GM12891 (cell line): Measurements from ENCODE around the gene CAMK1D.

Source experiments
- PAX5 ChIP-seq: IDR thresholded peaks from 2 replicates; pipeline ENCODE4 v1.6.1; 2011; ENCODE audit warnings: low read length, moderate library complexity, mild to moderate bottlenecking; ENCODE audit not compliant: insufficient read depth, severe bottlenecking
- POLR2A ChIP-seq: IDR thresholded peaks from 2 replicates; pipeline ENCODE4 v1.6.1; 2011; ENCODE audit warnings: low read depth, low read length, control low read depth
- POLR2AphosphoS5 ChIP-seq: IDR thresholded peaks from 2 replicates; pipeline ENCODE4 v1.6.1; 2011; ENCODE audit warnings: low read depth, low read length, control low read depth
- SPI1 ChIP-seq: IDR thresholded peaks from 2 replicates; pipeline ENCODE4 v1.6.1; 2011; ENCODE audit warnings: low read depth, low read length, control low read depth
- TAF1 ChIP-seq: IDR thresholded peaks from 2 replicates; pipeline ENCODE4 v1.6.1; 2011; ENCODE audit warnings: low read depth, low read length, control low read depth

GRCh38 chr10:12375076-12375504, 25.7 kb downstream of the CAMK1D start:
- no peak for TF ChIP-seq POLR2AphosphoS5
- TF ChIP-seq POLR2A = no peak
- TF ChIP-seq TAF1 = no peak
- TF ChIP-seq SPI1 = no peak
- no peak for TF ChIP-seq PAX5
